GM23338 (cell line): ENCODE results near the gene DHX40. TPM values are rescaled to one million over a fixed set of nuclear protein-coding genes. Genes with fewer than 3 reads are reported as not detected.
A peak's percentile ranks its signal among the peaks of the same experiment; 100 is the strongest.
"Not testable (repeated sequence)": the region's sequence is repeated elsewhere in the genome, so short reads cannot be mapped to it uniquely, and the experiment has no call there.

Experiments used
- ATAC-seq: fragments of 200-7000 bp; cut with Tn5 transposase; 3 replicates; pipeline ENCODE4 v1.9.1; 2020
- DNase-seq: peaks from one replicate; pipeline ENCODE4 v3.0.0-alpha.2; 2015; ENCODE audit warnings: low spot score
- H2AFZ ChIP-seq: fragments of 200-600 bp; sonication (generic); 2 replicates; pipeline ENCODE4 v1.8.0; 2016; ENCODE audit warnings: antibody characterized with exemption, mild to moderate bottlenecking, moderate library complexity
- H3F3A ChIP-seq: fragments of 200-600 bp; sonication (generic); replicated peaks from 2 replicates; pipeline ENCODE4 v1.8.0; 2017; ENCODE audit warnings: antibody characterized with exemption, mixed run types, low read depth
- H3K27ac ChIP-seq: fragments of 200-600 bp; sonication (generic); 2 replicates; pipeline ENCODE4 v1.6.1; 2016; ENCODE audit warnings: low read depth
- H3K27me3 ChIP-seq: fragments of 200-600 bp; sonication (generic); 2 replicates; pipeline ENCODE4 v1.8.0; 2016; ENCODE audit warnings: mild to moderate bottlenecking, mixed run types, moderate library complexity; ENCODE audit not compliant: insufficient read depth
- H3K36me3 ChIP-seq: fragments of 200-600 bp; sonication (generic); 2 replicates; pipeline ENCODE4 v1.8.0; 2016; ENCODE audit warnings: mild to moderate bottlenecking; ENCODE audit not compliant: insufficient read depth
- H3K4me1 ChIP-seq: fragments of 200-600 bp; sonication (generic); 2 replicates; pipeline ENCODE4 v1.8.0; 2016; ENCODE audit warnings: mild to moderate bottlenecking, moderate library complexity; ENCODE audit not compliant: insufficient read depth
- H3K4me2 ChIP-seq: fragments of 200-600 bp; sonication (generic); 2 replicates; pipeline ENCODE4 v1.7.1; 2017; ENCODE audit warnings: mixed run types
- H3K4me3 ChIP-seq: fragments of 200-600 bp; sonication (generic); 2 replicates; pipeline ENCODE4 v1.6.1; 2016; ENCODE audit warnings: mixed run types
- H3K79me2 ChIP-seq: fragments of 200-600 bp; sonication (generic); replicated peaks from 2 replicates; pipeline ENCODE4 v1.8.0; 2017; ENCODE audit warnings: mild to moderate bottlenecking; ENCODE audit not compliant: insufficient read depth
- H3K9me2 ChIP-seq: fragments of 200-600 bp; sonication (generic); 2 replicates; pipeline ENCODE4 v1.8.0; 2017; ENCODE audit not compliant: insufficient read depth
- H4K20me1 ChIP-seq: fragments of 200-600 bp; sonication (generic); replicated peaks from 2 replicates; pipeline ENCODE4 v1.8.0; 2017; ENCODE audit warnings: mild to moderate bottlenecking; ENCODE audit not compliant: insufficient read depth
- H3K27ac Mint-ChIP-seq: 2 replicates; pipeline ENCODE4 v1.8.0; 2020; ENCODE audit warnings: inconsistent platforms, mild to moderate bottlenecking, moderate library complexity, mixed read lengths
- H3K27me3 Mint-ChIP-seq: 3 replicates; pipeline ENCODE4 v1.8.0; 2022; ENCODE audit warnings: low read depth, mild to moderate bottlenecking, moderate library complexity, mixed read lengths, inconsistent platforms; ENCODE audit not compliant: insufficient read depth, poor library complexity
- H3K36me3 Mint-ChIP-seq: 3 replicates; pipeline ENCODE4 v1.8.0; 2021; ENCODE audit warnings: low read depth, mild to moderate bottlenecking, inconsistent platforms, moderate library complexity, mixed read lengths
- H3K4me1 Mint-ChIP-seq: 3 replicates; pipeline ENCODE4 v1.8.0; 2020; ENCODE audit warnings: mild to moderate bottlenecking, inconsistent platforms, mixed read lengths
- H3K4me3 Mint-ChIP-seq: 3 replicates; pipeline ENCODE4 v1.8.0; 2021; ENCODE audit warnings: moderate library complexity, mild to moderate bottlenecking, inconsistent platforms, mixed read lengths
- H3K9me3 Mint-ChIP-seq: 3 replicates; pipeline ENCODE4 v1.8.0; 2020; ENCODE audit warnings: moderate library complexity, mild to moderate bottlenecking, inconsistent platforms, mixed read lengths
- CTCF ChIP-seq, 2 experiments: fragments of 200-600 bp in 1 of 2; sonication (generic) in 1 of 2; conservative IDR thresholded peaks; 2 replicates each; pipeline versions ENCODE4 v1.5.1 to v1.6.1; 2016 to 2017; ENCODE audit warnings: antibody characterized with exemption in 2 of 2, low read depth in 2 of 2, mild to moderate bottlenecking in 2 of 2, moderate library complexity in 1 of 2
- ETS1 ChIP-seq: IDR thresholded peaks from 2 replicates; pipeline ENCODE4 v1.6.1; 2016; ENCODE audit warnings: antibody characterized with exemption
- POLR2AphosphoS5 ChIP-seq: IDR thresholded peaks from 2 replicates; pipeline ENCODE4 v1.6.1; 2016; ENCODE audit warnings: antibody characterized with exemption, low read depth
- STAT1 ChIP-seq: IDR thresholded peaks from one replicate; pipeline ENCODE4 v1.6.1; 2016; ENCODE audit warnings: antibody characterized with exemption; ENCODE audit not compliant: unreplicated experiment
- polyA plus RNA-seq: library from polyadenylated mRNA; unstranded; fragments of >200 nt; fragmentation: Nextera tagmentation; extraction: Ambion mirVana; gene quantifications from 2 replicates; pipeline ENCODE4 v1.2.1, GENCODE V29; 2016
- total RNA-seq: library from RNA; depleted of rRNA; stranded (reverse); fragments of >200 nt; shearing (Covaris generic); gene quantifications from 2 replicates; pipeline ENCODE4 v1.2.3, GENCODE V29; 2014

The DHX40 gene
- total and polyA plus RNA-seq, 2 experiments from 2014 or later: 14.5 to 38.2 TPM

GRCh38 chr17:59520251-59520650 lies 45.2 kb upstream of the DHX40 start:
- Mint-ChIP-seq H3K9me3 (no peaks in the 10 kb centered on the region), H3K4me3 (no peak overlapping the region), H3K27me3 (no peaks in the 10 kb centered on the region), H3K4me1 (no peaks in the 10 kb centered on the region), H3K36me3 (no peaks in the 10 kb centered on the region), H3K27ac (no peak overlapping the region)
- Histone ChIP-seq H3K9me2 (no peaks in the 10 kb centered on the region), H4K20me1 (no peaks in the 10 kb centered on the region), H3K4me1 (no peaks in the 10 kb centered on the region), H3K27me3 (no peaks in the 10 kb centered on the region), H3K4me2 (no peak overlapping the region), H3K36me3 (no peaks in the 10 kb centered on the region), H3K79me2 (no peaks in the 10 kb centered on the region), H2AFZ (no peak overlapping the region), H3K4me3 (no peak overlapping the region), H3K27ac (no peak overlapping the region), H3F3A (no peaks in the 10 kb centered on the region)
- DNase-seq: no peak
- ATAC-seq: no peak
- no peak for TF ChIP-seq STAT1
- TF ChIP-seq CTCF (conservative IDR thresholded peaks at IDR 0.05; ENCODE audit: low read depth in 2 of 2): no peak

- Histone ChIP-seq H3K36me3 (no peaks in the 10 kb centered on the region), H3K27ac (no peak overlapping the region), H3K79me2 (no peaks in the 10 kb centered on the region), H3F3A (no peaks in the 10 kb centered on the region), H3K4me3 (no peak overlapping the region), H4K20me1 (no peaks in the 10 kb centered on the region), H3K4me2 (no peak overlapping the region), H3K4me1 (no peaks in the 10 kb centered on the region), H3K9me2 (no peaks in the 10 kb centered on the region), H2AFZ (peak overlapping the region; percentile 61), H3K27me3 (no peaks in the 10 kb centered on the region)
- Mint-ChIP-seq H3K9me3 (no peaks in the 10 kb centered on the region), H3K27ac (no peak overlapping the region), H3K36me3 (no peaks in the 10 kb centered on the region), H3K4me3 (no peak overlapping the region), H3K4me1 (no peaks in the 10 kb centered on the region), H3K27me3 (no peaks in the 10 kb centered on the region)
- TF ChIP-seq CTCF (conservative IDR thresholded peaks at IDR 0.05; ENCODE audit: low read depth in 2 of 2) (peak; percentile 86 to 95), POLR2AphosphoS5 (no peak), STAT1 (no peak), ETS1 (no peak)
- ATAC-seq: peak; percentile 99
- DNase-seq: peak; percentile 79
Measured at GRCh38 chr17:59521465-59522126, 43.8 kb upstream of the DHX40 start.

- H3K4me1 Mint-ChIP-seq, H3K36me3 Mint-ChIP-seq, H3K4me1 ChIP-seq, H3K27ac ChIP-seq, H3K4me2 ChIP-seq, H2AFZ ChIP-seq, H3F3A ChIP-seq, H3K4me3 ChIP-seq, H3K4me3 Mint-ChIP-seq, DNase-seq, H3K9me2 ChIP-seq, H4K20me1 ChIP-seq, ATAC-seq, H3K79me2 ChIP-seq, H3K9me3 Mint-ChIP-seq, H3K36me3 ChIP-seq, H3K27me3 ChIP-seq, H3K27me3 Mint-ChIP-seq, H3K27ac Mint-ChIP-seq: not testable (repeated sequence)
Measured at GRCh38 chr17:59524930-59525329, 40.5 kb upstream of the DHX40 start.
